Breast epithelium (tissue), 3 donors: ENCODE results near the gene DIPK1C.

Source experiments
- POLR2A ChIP-seq: fragments of 450-650 bp; IDR thresholded peaks from one replicate; pipeline ENCODE4 v1.6.1; 2016; ENCODE audit warnings: antibody characterized with exemption, mild to moderate bottlenecking, moderate library complexity
- TF ChIP-seq, protein P1 (sequence below), 3 donors: fragments of 450-650 bp; IDR thresholded peaks; one replicate each; pipeline ENCODE4 v1.5.1; 2016 to 2017; ENCODE audit warnings: antibody characterized with exemption in 3 of 3, mild to moderate bottlenecking in 3 of 3, moderate library complexity in 3 of 3

DNA sequence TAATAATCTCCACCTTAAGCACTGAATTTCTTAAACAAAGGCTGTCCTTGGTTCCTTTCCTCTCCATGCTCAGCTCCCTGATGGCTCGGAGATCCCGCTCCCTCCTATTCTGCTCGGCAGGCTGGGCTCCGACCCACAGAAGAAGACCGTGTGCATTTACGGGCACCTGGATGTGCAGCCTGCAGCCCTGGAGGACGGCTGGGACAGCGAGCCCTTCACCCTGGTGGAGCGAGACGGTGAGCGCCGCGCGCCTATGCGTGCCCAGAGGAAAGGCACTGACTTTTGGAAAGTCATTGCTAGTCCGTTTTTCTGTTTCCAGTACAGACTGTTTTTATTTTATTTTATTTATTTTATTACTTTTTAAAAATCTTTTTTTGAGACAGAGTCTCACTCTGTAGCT, 48.7 kb upstream of the DIPK1C start:
- no peak for TF ChIP-seq POLR2A
- TF ChIP-seq, protein P1, sequence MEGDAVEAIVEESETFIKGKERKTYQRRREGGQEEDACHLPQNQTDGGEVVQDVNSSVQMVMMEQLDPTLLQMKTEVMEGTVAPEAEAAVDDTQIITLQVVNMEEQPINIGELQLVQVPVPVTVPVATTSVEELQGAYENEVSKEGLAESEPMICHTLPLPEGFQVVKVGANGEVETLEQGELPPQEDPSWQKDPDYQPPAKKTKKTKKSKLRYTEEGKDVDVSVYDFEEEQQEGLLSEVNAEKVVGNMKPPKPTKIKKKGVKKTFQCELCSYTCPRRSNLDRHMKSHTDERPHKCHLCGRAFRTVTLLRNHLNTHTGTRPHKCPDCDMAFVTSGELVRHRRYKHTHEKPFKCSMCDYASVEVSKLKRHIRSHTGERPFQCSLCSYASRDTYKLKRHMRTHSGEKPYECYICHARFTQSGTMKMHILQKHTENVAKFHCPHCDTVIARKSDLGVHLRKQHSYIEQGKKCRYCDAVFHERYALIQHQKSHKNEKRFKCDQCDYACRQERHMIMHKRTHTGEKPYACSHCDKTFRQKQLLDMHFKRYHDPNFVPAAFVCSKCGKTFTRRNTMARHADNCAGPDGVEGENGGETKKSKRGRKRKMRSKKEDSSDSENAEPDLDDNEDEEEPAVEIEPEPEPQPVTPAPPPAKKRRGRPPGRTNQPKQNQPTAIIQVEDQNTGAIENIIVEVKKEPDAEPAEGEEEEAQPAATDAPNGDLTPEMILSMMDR (IDR thresholded peaks at IDR 0.05): no peak
